Lung (tissue), 12 donors: ENCODE data around the gene KIF26B. TPM values are rescaled to one million over a fixed set of nuclear protein-coding genes. Genes with fewer than 3 reads are reported as not detected.

Source experiments
- ATAC-seq: fragments of 200-7000 bp; cut with Tn5 transposase; one replicate; pipeline ENCODE4 v1.9.1; 2020; ENCODE audit warnings: moderate number of reproducible peaks; ENCODE audit not compliant: insufficient read depth, low FRiP score
- DNase-seq, 3 donors: peaks; one replicate each; pipeline ENCODE4 v3.0.0-alpha.2; 2013 to 2017
- H3K27ac ChIP-seq, 2 donors: one replicate each; pipeline ENCODE4 v1.5.1; 2013; ENCODE audit warnings: mild to moderate bottlenecking in 2 of 2, moderate library complexity in 2 of 2, control low read depth in 1 of 2, inconsistent platforms in 1 of 2, low read depth in 1 of 2, low read length in 1 of 2
- H3K27me3 ChIP-seq, 3 donors: one replicate each; pipeline ENCODE4 v1.5.1; 2013; ENCODE audit warnings: low read length in 2 of 3; ENCODE audit not compliant: control insufficient read depth in 3 of 3, insufficient read depth in 3 of 3
- H3K36me3 ChIP-seq, 4 donors: one replicate each; pipeline ENCODE4 v1.5.1; 2013; ENCODE audit warnings: low read length in 4 of 4, mild to moderate bottlenecking in 1 of 4, moderate library complexity in 1 of 4; ENCODE audit not compliant: control insufficient read depth in 4 of 4, insufficient read depth in 4 of 4
- H3K4me1 ChIP-seq, 5 donors: one replicate each; pipeline ENCODE4 v1.5.1; 2013; ENCODE audit warnings: low read length in 5 of 5, mild to moderate bottlenecking in 2 of 5, moderate library complexity in 1 of 5; ENCODE audit not compliant: control insufficient read depth in 5 of 5, insufficient read depth in 5 of 5
- H3K4me3 ChIP-seq: one replicate; pipeline ENCODE4 v1.5.1; 2013; ENCODE audit warnings: mild to moderate bottlenecking, control low read depth, moderate library complexity
- H3K9ac ChIP-seq, 2 donors: one replicate each; pipeline ENCODE4 v1.5.1; 2013; ENCODE audit warnings: low read length in 2 of 2, control low read depth in 1 of 2; ENCODE audit not compliant: insufficient read depth in 1 of 2
- H3K9me3 ChIP-seq, 4 donors: one replicate each; pipeline ENCODE4 v1.5.1; 2013; ENCODE audit warnings: low read length in 3 of 4, mild to moderate bottlenecking in 1 of 4, moderate library complexity in 1 of 4; ENCODE audit not compliant: control insufficient read depth in 4 of 4, insufficient read depth in 3 of 4
- CTCF ChIP-seq: IDR thresholded peaks from 2 replicates; pipeline ENCODE4 v1.5.1; 2012; ENCODE audit warnings: mild to moderate bottlenecking; ENCODE audit errors: control extremely low read depth, extremely low read depth
- WGBS, 2 donors: extraction: QIAGEN DNeasy Blood & Tissue Kit; methylation state at CpG; one replicate each; pipeline ENCODE4 v1.1.7; 2013; 5-methylcytosine and 5-hydroxymethylcytosine counted together
- polyA plus RNA-seq, 2 donors: library from polyadenylated mRNA; stranded (reverse); fragments of 200-250 nt; gene quantifications; one replicate each; pipeline ENCODE4 v1.2.1, GENCODE V29; 2013
- total RNA-seq, 2 donors: library from RNA; depleted of rRNA in 1 of 2; stranded (reverse); fragments of >200 nt in 1 of 2; gene quantifications; one replicate each; pipeline ENCODE4 v1.2.1, GENCODE V29; 2014 to 2021
- donor health status: control.
- donor health status: control.
- donor health status: Bipolar disorder and iron deficiency.
- donor health status: healthy.
- donor health status: DM: yes; HTN: yes; CAD: no.

Gene KIF26B
- total and polyA plus RNA-seq, 4 donors: 0.61 to 6.7 (median 2.2) TPM

GRCh38 chr1:245260110-245260882, 105.5 kb downstream of the KIF26B start:
- ATAC-seq: no peak
- no peaks in the 10 kb centered on the region for H3K36me3 ChIP-seq
- peak in 1 of 3 donors; percentile 18 for DNase-seq

GRCh38 chr1:245260883-245261282, 106.1 kb downstream of the KIF26B start:
- Histone ChIP-seq H3K4me3 (no peak overlapping the region), H3K4me1 (peaks cover 5 to 22% (median 8%) of the 10 kb centered on the region in 5 donors), H3K27me3 (no peaks in the 10 kb centered on the region), H3K36me3 (no peaks in the 10 kb centered on the region), H3K9me3 (no peaks in the 10 kb centered on the region), H3K27ac (no peak overlapping the region), H3K9ac (no peak overlapping the region)
- no peak for TF ChIP-seq CTCF
- ATAC-seq (no peak), DNase-seq (no peak)
- 86 to 93% methylated on average over 5 of the region's 5 CpGs for WGBS, 2 donors

More at GRCh38 chr1:245260110-245260882, 105.5 kb downstream of the KIF26B start:
- 10 to 32% methylated on average over 6 of the region's 6 CpGs for WGBS, 2 donors
- Histone ChIP-seq H3K4me3 (no peak overlapping the region), H3K4me1 (peaks cover 5 to 22% (median 8%) of the 10 kb centered on the region in 5 donors), H3K27ac (no peak overlapping the region), H3K9me3 (no peaks in the 10 kb centered on the region), H3K9ac (no peak overlapping the region), H3K27me3 (no peaks in the 10 kb centered on the region)
- no peak for TF ChIP-seq CTCF

DNA sequence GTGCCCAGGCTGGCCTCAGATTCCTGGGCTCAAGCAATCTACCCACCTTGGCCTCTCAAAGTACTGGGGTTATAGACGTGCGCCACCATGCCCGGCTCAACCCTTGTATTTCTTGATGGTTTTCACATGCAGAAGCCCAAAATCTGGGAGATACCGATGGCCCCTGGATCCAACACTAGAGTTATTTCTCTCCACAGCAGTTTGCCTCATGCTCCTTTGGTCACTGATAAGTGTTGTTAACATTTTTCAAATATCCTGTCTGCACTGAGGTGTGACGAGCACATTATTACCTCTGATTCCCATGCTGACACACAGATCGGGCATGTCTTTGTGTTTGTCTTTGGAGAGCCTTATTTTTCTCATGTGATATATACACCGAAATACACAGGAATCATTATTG, 107.0 kb downstream of the KIF26B start:
- peaks cover 5 to 22% (median 8%) of the 10 kb centered on the region in 5 donors for H3K4me1 ChIP-seq
- no peaks in the 10 kb centered on the region for H3K27me3 ChIP-seq
- H3K9me3 ChIP-seq: no peaks in the 10 kb centered on the region
- WGBS, 2 donors: 91 to 94% methylated on average over 7 of the region's 7 CpGs
- DNase-seq (no peak), ATAC-seq (no peak)
- H3K4me3 ChIP-seq: no peak overlapping the region
- H3K27ac ChIP-seq: no peak overlapping the region
- no peaks in the 10 kb centered on the region for H3K36me3 ChIP-seq
- H3K9ac ChIP-seq: no peak overlapping the region
- TF ChIP-seq CTCF: no peak
